Gastrocnemius medialis (tissue), 4 donors: ENCODE data around the gene DIO3. TPM values are rescaled to one million over a fixed set of nuclear protein-coding genes. Genes with fewer than 3 reads are reported as not detected.

Experiments
- ATAC-seq, 2 donors: fragments of 150-250 bp; one replicate each; pipeline ENCODE4 v1.9.1; 2016
- DNase-seq, 2 donors: peaks; one replicate each; pipeline ENCODE4 v3.0.0-alpha.2; 2019
- H3K27ac ChIP-seq, 4 donors: fragments of 200-600 bp; sonication (generic); 1 replicate in 1 of 4; 2 replicates in 3 of 4; pipeline ENCODE4 v1.5.1; 2016 to 2018; ENCODE audit warnings: mild to moderate bottlenecking in 2 of 4, moderate library complexity in 1 of 4
- H3K27me3 ChIP-seq, 3 donors: fragments of 200-600 bp; sonication (generic) in 2 of 3; 1 replicate in 1 of 3; 2 replicates in 2 of 3; pipeline versions ENCODE4 v1.5.1 to v1.6.0; 2016 to 2019; ENCODE audit warnings: mild to moderate bottlenecking in 1 of 3, moderate library complexity in 1 of 3
- H3K36me3 ChIP-seq, 2 donors: fragments of 200-600 bp; sonication (generic) in 1 of 2; one replicate each; pipeline ENCODE4 v1.5.1; 2017 to 2018
- H3K4me1 ChIP-seq, 2 donors: fragments of 200-600 bp; sonication (generic) in 1 of 2; one replicate each; pipeline ENCODE4 v1.5.1; 2016 to 2017; ENCODE audit warnings: mild to moderate bottlenecking in 2 of 2
- H3K4me3 ChIP-seq, 4 donors: fragments of 200-600 bp; sonication (generic) in 3 of 4; 1 replicate in 1 of 4; 2 replicates in 3 of 4; pipeline ENCODE4 v1.5.1; 2016 to 2019; ENCODE audit warnings: mild to moderate bottlenecking in 2 of 4
- H3K9me3 ChIP-seq, 3 donors: fragments of 200-600 bp; sonication (generic) in 2 of 3; 1 replicate in 1 of 3; 2 replicates in 2 of 3; pipeline ENCODE4 v1.5.1; 2016 to 2019
- CTCF ChIP-seq, 5 experiments: fragments of 450-650 bp in 3 of 5; fragments of 200-600 bp in 2 of 5; sonication (generic) in 2 of 5; IDR thresholded peaks in 4 of 5; conservative IDR thresholded peaks in 1 of 5; 1 replicate in 4 of 5; 2 replicates in 1 of 5; pipeline ENCODE4 v1.5.1; 2016 to 2019; ENCODE audit warnings: antibody characterized with exemption in 5 of 5, mild to moderate bottlenecking in 3 of 5, moderate library complexity in 3 of 5
- POLR2A ChIP-seq, 2 donors: fragments of 450-650 bp; IDR thresholded peaks; one replicate each; pipeline ENCODE4 v1.6.1; 2017; ENCODE audit warnings: antibody characterized with exemption in 2 of 2, mild to moderate bottlenecking in 2 of 2, moderate library complexity in 2 of 2
- in situ Hi-C, 4 donors: fragments of 200-750 bp; cut with MboI; loops; one replicate each; pipeline versions ENCODE4 v1.15.0 to v1.8.0; 2017; ENCODE audit warnings: low sequenced_read_pairs in 4 of 4
- intact Hi-C: fragments of 100-400 bp; cut with DNase I; formaldehyde crosslinking; loops from one replicate; pipeline ENCODE4 v1.15.1; 2023; ENCODE audit warnings: low total_unique reads
- microRNA counts, 2 donors: library from miRNA; unstranded; fragments of <30 nt; microRNA quantifications; one replicate each; lab custom pipeline; 2016
- total RNA-seq, 4 donors: library from RNA; depleted of rRNA; stranded (reverse); fragments of >200 nt; gene quantifications; one replicate each; pipeline versions ENCODE4 v1.1.0 to v1.2.3, GENCODE V29; 2016

The DIO3 gene
- total RNA-seq, 4 donors from 2014 or later: 1.0 to 2.3 (median 1.0) TPM; not detected in 1

- Histone ChIP-seq H3K4me1 (no peaks in the 10 kb centered on the region), H3K27ac (no peak overlapping the region), H3K36me3 (no peaks in the 10 kb centered on the region), H3K27me3 (peaks cover 1 to 15% (median 3%) of the 10 kb centered on the region in 3 donors), H3K4me3 (no peak overlapping the region), H3K9me3 (no peaks in the 10 kb centered on the region)
- no peak for ATAC-seq
- TF ChIP-seq POLR2A (IDR thresholded peaks at IDR 0.05) (no peak), CTCF (IDR thresholded peaks at IDR 0.05 in 4 of 5, conservative IDR thresholded peaks at IDR 0.05 in 1 of 5) (no peak)
- intact Hi-C loops: no loop called here
- in situ Hi-C loops: loop anchor here in 1 of 4 donors (25.0 kb wide), 1 partner anchor 742 kb away; no protein-coding TSS in a partner anchor
- DNase-seq: no peak
Observed at GRCh38 chr14:101604228-101604934, 43.1 kb downstream of the DIO3 start.

- H3K36me3 ChIP-seq: no peaks in the 10 kb centered on the region
- in situ Hi-C loops (loop anchor here in 1 of 4 donors (25.0 kb wide), 1 partner anchor 743 kb away; no protein-coding TSS in a partner anchor), intact Hi-C loops (no loop called here)
- H3K27me3 ChIP-seq: peaks cover 3 to 18% (median 4%) of the 10 kb centered on the region in 3 donors
- H3K4me1 ChIP-seq: no peaks in the 10 kb centered on the region
- H3K9me3 ChIP-seq: no peaks in the 10 kb centered on the region
- TF ChIP-seq POLR2A (IDR thresholded peaks at IDR 0.05) (no peak), CTCF (IDR thresholded peaks at IDR 0.05 in 4 of 5, conservative IDR thresholded peaks at IDR 0.05 in 1 of 5) (no peak)
- no peak overlapping the region for H3K4me3 ChIP-seq
- DNase-seq (no peak), ATAC-seq (no peak)
- H3K27ac ChIP-seq: no peak overlapping the region
Observed at GRCh38 chr14:101604935-101605780, 43.9 kb downstream of the DIO3 start.

- in situ Hi-C loops: loop anchor here in 1 of 4 donors (25.0 kb wide), 1 partner anchor 744 kb away; no protein-coding TSS in a partner anchor
- intact Hi-C loops: no loop called here
- Histone ChIP-seq H3K4me3 (no peak overlapping the region), H3K4me1 (no peaks in the 10 kb centered on the region), H3K27ac (no peak overlapping the region), H3K9me3 (no peaks in the 10 kb centered on the region), H3K27me3 (peaks cover 3 to 18% (median 4%) of the 10 kb centered on the region in 3 donors), H3K36me3 (no peaks in the 10 kb centered on the region)
- DNase-seq: no peak
- TF ChIP-seq POLR2A (IDR thresholded peaks at IDR 0.05) (no peak), CTCF (IDR thresholded peaks at IDR 0.05 in 4 of 5, conservative IDR thresholded peaks at IDR 0.05 in 1 of 5) (no peak)
- no peak for ATAC-seq
Observed at GRCh38 chr14:101605836-101606235, 44.5 kb downstream of the DIO3 start.

MicroRNA genes within 50 kb of the gene (microRNA counts, 767-probe panel; counts per million panel counts)
- microRNA hsa-miR-1247-5p (lab: Ali Mortazavi, UCI): 356 to 448 counts per million in 2 donors

Other genes starting within 250 kb of the DIO3 start
- 10 to 100 TPM; 35.4 to 65.9 (median 49.3) TPM for gene PPP2R5C, start 200.2 kb downstream of the DIO3 start, total RNA-seq